ENCODE data around the gene GALP.

DNA sequence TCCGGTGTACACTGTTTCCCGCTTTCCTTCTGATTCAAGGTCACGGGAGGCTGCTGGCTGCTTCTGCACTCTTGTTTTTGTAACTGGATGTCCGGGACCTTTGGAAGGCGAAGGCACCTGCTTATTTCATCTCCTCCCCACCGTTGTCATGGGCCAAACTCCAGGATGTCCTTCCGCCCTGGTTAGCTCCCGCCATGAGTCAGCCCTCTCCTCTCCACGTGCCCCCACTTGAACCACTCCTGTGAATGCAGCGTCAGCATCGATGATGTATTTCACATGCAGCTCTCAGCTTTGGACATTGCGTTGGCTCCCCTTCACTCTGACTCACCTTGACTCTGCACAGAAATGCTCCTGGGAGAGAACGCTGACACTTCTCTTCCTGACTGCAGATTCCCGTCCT lies 5.5 kb upstream of the GALP start:
- TF ChIP-seq POLR2A (IDR thresholded peaks at IDR 0.05), result no peak
- TF ChIP-seq, protein P1, sequence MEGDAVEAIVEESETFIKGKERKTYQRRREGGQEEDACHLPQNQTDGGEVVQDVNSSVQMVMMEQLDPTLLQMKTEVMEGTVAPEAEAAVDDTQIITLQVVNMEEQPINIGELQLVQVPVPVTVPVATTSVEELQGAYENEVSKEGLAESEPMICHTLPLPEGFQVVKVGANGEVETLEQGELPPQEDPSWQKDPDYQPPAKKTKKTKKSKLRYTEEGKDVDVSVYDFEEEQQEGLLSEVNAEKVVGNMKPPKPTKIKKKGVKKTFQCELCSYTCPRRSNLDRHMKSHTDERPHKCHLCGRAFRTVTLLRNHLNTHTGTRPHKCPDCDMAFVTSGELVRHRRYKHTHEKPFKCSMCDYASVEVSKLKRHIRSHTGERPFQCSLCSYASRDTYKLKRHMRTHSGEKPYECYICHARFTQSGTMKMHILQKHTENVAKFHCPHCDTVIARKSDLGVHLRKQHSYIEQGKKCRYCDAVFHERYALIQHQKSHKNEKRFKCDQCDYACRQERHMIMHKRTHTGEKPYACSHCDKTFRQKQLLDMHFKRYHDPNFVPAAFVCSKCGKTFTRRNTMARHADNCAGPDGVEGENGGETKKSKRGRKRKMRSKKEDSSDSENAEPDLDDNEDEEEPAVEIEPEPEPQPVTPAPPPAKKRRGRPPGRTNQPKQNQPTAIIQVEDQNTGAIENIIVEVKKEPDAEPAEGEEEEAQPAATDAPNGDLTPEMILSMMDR (IDR thresholded peaks at IDR 0.05), result no peak

Measured in right lobe of liver (tissue), 4 donors.